Measurements from ENCODE around the gene INSIG1.
A peak's percentile ranks its signal among the peaks of the same experiment; 100 is the strongest.

INSIG1 gene

GRCh38 chr7:155358066-155358947, 60.6 kb downstream of the INSIG1 start:
- peak in 1 of 2 donors; percentile 44 for DNase-seq

GRCh38 chr7:155358948-155359712, 61.5 kb downstream of the INSIG1 start:
- TF ChIP-seq, protein P1, sequence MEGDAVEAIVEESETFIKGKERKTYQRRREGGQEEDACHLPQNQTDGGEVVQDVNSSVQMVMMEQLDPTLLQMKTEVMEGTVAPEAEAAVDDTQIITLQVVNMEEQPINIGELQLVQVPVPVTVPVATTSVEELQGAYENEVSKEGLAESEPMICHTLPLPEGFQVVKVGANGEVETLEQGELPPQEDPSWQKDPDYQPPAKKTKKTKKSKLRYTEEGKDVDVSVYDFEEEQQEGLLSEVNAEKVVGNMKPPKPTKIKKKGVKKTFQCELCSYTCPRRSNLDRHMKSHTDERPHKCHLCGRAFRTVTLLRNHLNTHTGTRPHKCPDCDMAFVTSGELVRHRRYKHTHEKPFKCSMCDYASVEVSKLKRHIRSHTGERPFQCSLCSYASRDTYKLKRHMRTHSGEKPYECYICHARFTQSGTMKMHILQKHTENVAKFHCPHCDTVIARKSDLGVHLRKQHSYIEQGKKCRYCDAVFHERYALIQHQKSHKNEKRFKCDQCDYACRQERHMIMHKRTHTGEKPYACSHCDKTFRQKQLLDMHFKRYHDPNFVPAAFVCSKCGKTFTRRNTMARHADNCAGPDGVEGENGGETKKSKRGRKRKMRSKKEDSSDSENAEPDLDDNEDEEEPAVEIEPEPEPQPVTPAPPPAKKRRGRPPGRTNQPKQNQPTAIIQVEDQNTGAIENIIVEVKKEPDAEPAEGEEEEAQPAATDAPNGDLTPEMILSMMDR (IDR thresholded peaks at IDR 0.05), result no peak
- no peaks in the 10 kb centered on the region for H3K4me1 ChIP-seq
- peaks cover 0 to 87% of the 10 kb centered on the region in 2 donors for H3K27me3 ChIP-seq
- no peak overlapping the region for H3K27ac ChIP-seq
- intact Hi-C loops (cut with DNase I; ENCODE audit: low total_unique reads), result no loop called here
- peak in 1 of 2 donors; percentile 48 for DNase-seq
- no peaks in the 10 kb centered on the region for H3K36me3 ChIP-seq
- H3K4me3 ChIP-seq, result no peak overlapping the region
- H3K9me3 ChIP-seq, result no peaks in the 10 kb centered on the region

More at GRCh38 chr7:155358066-155358947, 60.6 kb downstream of the INSIG1 start:
- H3K4me1 ChIP-seq, result no peaks in the 10 kb centered on the region
- H3K4me3 ChIP-seq, result no peak overlapping the region
- TF ChIP-seq, protein P1 (IDR thresholded peaks at IDR 0.05), result no peak
- no peaks in the 10 kb centered on the region for H3K36me3 ChIP-seq
- H3K27me3 ChIP-seq, result peaks cover 0 to 82% of the 10 kb centered on the region in 2 donors
- no peaks in the 10 kb centered on the region for H3K9me3 ChIP-seq
- intact Hi-C loops (cut with DNase I; ENCODE audit: low total_unique reads), result no loop called here
- H3K27ac ChIP-seq, result no peak overlapping the region
